H1 (cell line): ENCODE data around the gene XPO6. TPM values are rescaled to one million over a fixed set of nuclear protein-coding genes. Genes with fewer than 3 reads are reported as not detected.

ENCODE experiments used
- CTCF ChIA-PET: fragments of 300-600 bp; sonication (Branson Sonifier 250); formaldehyde crosslinking; loops from one replicate; lab custom pipeline; 2021; ENCODE audit not compliant: partially characterized antibody; lab: Charles Lee
- POLR2A ChIA-PET: fragments of 300-600 bp; sonication (Branson Sonifier 250); formaldehyde crosslinking; loops from one replicate; lab custom pipeline; 2021; ENCODE audit warnings: inconsistent platforms; ENCODE audit not compliant: partially characterized antibody; lab: Charles Lee
- DNase-seq, 2 experiments: peaks; one replicate each; pipeline versions ENCODE4 v3.0.0 to v3.0.0-alpha.2; 2010 to 2022; ENCODE audit warnings: low spot score in 2 of 2, low read depth in 1 of 2, mixed read lengths in 1 of 2
- FAIRE-seq: peaks from 2 replicates; lab custom pipeline; 2011; peaks lifted over from hg19 to GRCh38; lab: Jason Lieb, UNC
- H2AFZ ChIP-seq: 2 replicates; pipeline ENCODE4 v1.8.1; 2012; ENCODE audit warnings: low read length, inconsistent platforms
- H2AK5ac ChIP-seq: 2 replicates; pipeline ENCODE4 v1.6.1; 2013; ENCODE audit warnings: low read depth, low read length
- H2BK120ac ChIP-seq: replicated peaks from 2 replicates; pipeline ENCODE3; 2013; ENCODE audit warnings: low read depth, low read length, inconsistent platforms
- H2BK12ac ChIP-seq: 2 replicates; pipeline ENCODE4 v1.6.1; 2013; ENCODE audit warnings: low read depth, low read length
- H2BK15ac ChIP-seq: 2 replicates; pipeline ENCODE4 v1.6.1; 2013; ENCODE audit warnings: low read length
- H2BK20ac ChIP-seq: 2 replicates; pipeline ENCODE4 v1.6.1; 2013; ENCODE audit warnings: low read length
- H2BK5ac ChIP-seq: 2 replicates; pipeline ENCODE4 v1.6.1; 2013; ENCODE audit warnings: low read depth, low read length
- H3K14ac ChIP-seq: 2 replicates; pipeline ENCODE4 v1.6.1; 2013; ENCODE audit warnings: inconsistent platforms; ENCODE audit not compliant: insufficient read length
- H3K18ac ChIP-seq: 2 replicates; pipeline ENCODE4 v1.6.1; 2013; ENCODE audit warnings: low read length; ENCODE audit errors: extremely low read depth
- H3K23ac ChIP-seq: 2 replicates; pipeline ENCODE4 v1.6.1; 2013; ENCODE audit warnings: inconsistent platforms; ENCODE audit not compliant: insufficient read length
- H3K23me2 ChIP-seq: 2 replicates; pipeline ENCODE4 v1.6.1; 2013; ENCODE audit warnings: low read depth, low read length
- H3K27ac ChIP-seq: 2 replicates; pipeline ENCODE4 v1.6.1; 2011; ENCODE audit warnings: low read depth, low read length, inconsistent platforms
- H3K27me3 ChIP-seq, 4 experiments: replicated peaks in 1 of 4; 1 replicate in 1 of 4; 2 replicates in 3 of 4; pipeline versions ENCODE4 v1.6.1 to v1.8.1; 2011 to 2013; ENCODE audit warnings: low read length in 3 of 4, mild to moderate bottlenecking in 3 of 4, inconsistent platforms in 2 of 4, mixed read lengths in 2 of 4, moderate library complexity in 1 of 4; ENCODE audit not compliant: control insufficient read depth in 3 of 4, insufficient read depth in 3 of 4; ENCODE audit errors: extremely low read depth in 1 of 4
- H3K36me3 ChIP-seq, 4 experiments: 2 replicates each; pipeline versions ENCODE4 v1.6.1 to v1.8.1; 2011 to 2013; ENCODE audit warnings: mild to moderate bottlenecking in 4 of 4, low read length in 3 of 4, moderate library complexity in 2 of 4, control low read depth in 1 of 4, inconsistent platforms in 1 of 4; ENCODE audit not compliant: insufficient read depth in 4 of 4, control insufficient read depth in 2 of 4
- H3K4ac ChIP-seq: replicated peaks from 2 replicates; pipeline ENCODE3; 2013; ENCODE audit warnings: low read length, low read depth, mixed read lengths, inconsistent platforms; ENCODE audit not compliant: insufficient read length
- H3K4me1 ChIP-seq, 4 experiments: replicated peaks in 1 of 4; 1 replicate in 1 of 4; 2 replicates in 3 of 4; pipeline versions ENCODE4 v1.6.1 to v1.8.1; 2011 to 2013; ENCODE audit warnings: low read length in 3 of 4, inconsistent platforms in 2 of 4, mixed read lengths in 1 of 4; ENCODE audit not compliant: insufficient read depth in 4 of 4, control insufficient read depth in 3 of 4
- H3K4me2 ChIP-seq, 2 experiments: 2 replicates each; pipeline versions ENCODE4 v1.6.1 to v1.8.1; 2011 to 2013; ENCODE audit warnings: low read depth in 2 of 2, low read length in 2 of 2, control low read depth in 1 of 2, inconsistent platforms in 1 of 2, mild to moderate bottlenecking in 1 of 2; ENCODE audit not compliant: insufficient read depth in 1 of 2
- H3K4me3 ChIP-seq, 4 experiments: fragments of 200-600, 300-600 bp in 1 of 4; sonication (generic), shearing (Covaris generic), sonication (Bioruptor Twin) in 1 of 4; 2 replicates each; pipeline versions ENCODE4 v1.5.1 to v1.8.1; 2011 to 2016; ENCODE audit warnings: low read length in 4 of 4, low read depth in 3 of 4, control low read depth in 2 of 4, inconsistent platforms in 2 of 4, mild to moderate bottlenecking in 2 of 4, mixed read lengths in 1 of 4, moderate library complexity in 1 of 4; ENCODE audit not compliant: insufficient read depth in 2 of 4; ENCODE audit errors: extremely low read depth in 1 of 4
- H3K56ac ChIP-seq: replicated peaks from 2 replicates; pipeline ENCODE3; 2013; ENCODE audit warnings: low read depth, mild to moderate bottlenecking, mixed read lengths, low read length, inconsistent platforms; ENCODE audit not compliant: insufficient read length
- H3K79me1 ChIP-seq: 2 replicates; pipeline ENCODE4 v1.6.1; 2013; ENCODE audit warnings: low read depth, low read length, control low read depth
- H3K79me2 ChIP-seq, 2 experiments: 2 replicates each; pipeline versions ENCODE4 v1.6.1 to v1.8.1; 2012 to 2013; ENCODE audit warnings: low read length in 2 of 2, mild to moderate bottlenecking in 2 of 2, inconsistent platforms in 1 of 2; ENCODE audit not compliant: insufficient read depth in 2 of 2, control insufficient read depth in 1 of 2
- H3K9ac ChIP-seq, 4 experiments: replicated peaks in 1 of 4; 1 replicate in 1 of 4; 2 replicates in 3 of 4; pipeline versions ENCODE4 v1.6.1 to v1.8.1; 2011 to 2013; ENCODE audit warnings: low read depth in 3 of 4, low read length in 3 of 4, control low read depth in 2 of 4, mild to moderate bottlenecking in 2 of 4, moderate library complexity in 2 of 4, inconsistent platforms in 1 of 4; ENCODE audit errors: extremely low read depth in 1 of 4
- H3K9me3 ChIP-seq, 2 experiments: 2 replicates each; pipeline versions ENCODE4 v1.6.1 to v1.8.1; 2012 to 2013; ENCODE audit warnings: mild to moderate bottlenecking in 2 of 2, moderate library complexity in 2 of 2, control low read depth in 1 of 2, inconsistent platforms in 1 of 2, low read depth in 1 of 2, low read length in 1 of 2, mixed read lengths in 1 of 2; ENCODE audit not compliant: insufficient read depth in 2 of 2
- H4K20me1 ChIP-seq, 2 experiments: replicated peaks in 1 of 2; 2 replicates each; pipeline versions ENCODE3 to v1.8.1; 2011 to 2013; ENCODE audit warnings: inconsistent platforms in 2 of 2, low read length in 2 of 2, mild to moderate bottlenecking in 1 of 2; ENCODE audit not compliant: insufficient read depth in 2 of 2, control insufficient read depth in 1 of 2
- H4K5ac ChIP-seq: 2 replicates; pipeline ENCODE4 v1.6.1; 2013; ENCODE audit warnings: low read length, low read depth, mixed read lengths, inconsistent platforms; ENCODE audit not compliant: insufficient read length
- H4K8ac ChIP-seq: 2 replicates; pipeline ENCODE4 v1.8.0; 2013; ENCODE audit warnings: mild to moderate bottlenecking, moderate library complexity, low read length, inconsistent platforms; ENCODE audit not compliant: insufficient read depth; ENCODE audit errors: extremely low read depth
- H4K91ac ChIP-seq: replicated peaks from 2 replicates; pipeline ENCODE3; 2013; ENCODE audit warnings: low read length, mixed read lengths, inconsistent platforms; ENCODE audit not compliant: insufficient read length
- ATF2 ChIP-seq: IDR thresholded peaks from 2 replicates; pipeline ENCODE4 v1.6.1; 2012; ENCODE audit warnings: low read length, inconsistent platforms
- E2F6 ChIP-seq: IDR thresholded peaks from 2 replicates; pipeline ENCODE4 v1.6.1; 2012; ENCODE audit warnings: inconsistent platforms
- EGR1 ChIP-seq: IDR thresholded peaks from 2 replicates; pipeline ENCODE4 v1.6.1; 2011; ENCODE audit warnings: low read depth, low read length, borderline replicate concordance
- FOSL1 ChIP-seq: IDR thresholded peaks from 2 replicates; pipeline ENCODE4 v1.6.1; 2011; ENCODE audit warnings: mild to moderate bottlenecking, low read depth, low read length, moderate library complexity; ENCODE audit not compliant: insufficient read depth
- KDM1A ChIP-seq: fragments of 200-600, 300-600 bp; sonication (generic); IDR thresholded peaks from 2 replicates; pipeline ENCODE4 v1.7.1; 2016; ENCODE audit warnings: mild to moderate bottlenecking, low read length, borderline replicate concordance
- POLR2AphosphoS5 ChIP-seq: IDR thresholded peaks from 2 replicates; pipeline ENCODE4 v1.6.1; 2011; ENCODE audit warnings: low read depth, low read length
- SIX5 ChIP-seq: IDR thresholded peaks from 2 replicates; pipeline ENCODE4 v1.6.1; 2011; ENCODE audit warnings: mild to moderate bottlenecking, low read depth, low read length
- SP1 ChIP-seq: IDR thresholded peaks from 2 replicates; pipeline ENCODE4 v1.6.1; 2011; ENCODE audit warnings: low read depth, low read length
- SUZ12 ChIP-seq: fragments of 200-600 bp; sonication (generic); IDR thresholded peaks from 2 replicates; pipeline ENCODE4 v1.6.1; 2012; ENCODE audit warnings: mild to moderate bottlenecking, inconsistent platforms, low read length, moderate library complexity, mixed read lengths
- TAF1 ChIP-seq: IDR thresholded peaks from 2 replicates; pipeline ENCODE4 v1.6.1; 2011; ENCODE audit warnings: mild to moderate bottlenecking, low read depth, low read length
- TBP ChIP-seq: IDR thresholded peaks from 2 replicates; pipeline ENCODE4 v1.6.1; 2011; ENCODE audit warnings: low read depth, low read length, improper control_type of control experiment
- WGBS, 2 experiments: shearing (Covaris generic) in 1 of 2; methylation state at CpG; one replicate each; pipeline versions ENCODE4 v1.1.6 to v1.1.7; 2013 to 2015; ENCODE audit warnings: low lambda C conversion rate in 2 of 2, mixed read lengths in 2 of 2, inconsistent platforms in 1 of 2, low coverage in 1 of 2, missing lambda C conversion rate in 1 of 2; ENCODE audit not compliant: insufficient replicate concordance in 2 of 2, insufficient coverage in 1 of 2, insufficient read length in 1 of 2; ENCODE audit errors: extremely low coverage in 1 of 2, missing lambda C conversion rate in 1 of 2; 5-methylcytosine and 5-hydroxymethylcytosine counted together
- polyA plus RNA-seq, 7 experiments: library from polyadenylated mRNA; depleted of rRNA in 3 of 7; stranded (reverse) in 5 of 7; unstranded in 2 of 7; fragments of >200 nt in 5 of 7; fragments of 200-250 nt in 2 of 7; gene quantifications; 1 replicate in 5 of 7; 2 replicates in 1 of 7; 4 replicates in 1 of 7; pipeline versions ENCODE4 v1.2.1 to v1.2.3, GENCODE V29; 2011 to 2013; ENCODE audit warnings: missing spikeins in 2 of 7, mixed read lengths in 2 of 7
- total RNA-seq: library from RNA; stranded (reverse); fragmentation: NEBNext Ultra II Directional; extraction: Animal tissue kit (Norgen Biotek cat#: 25700); gene quantifications from 2 replicates; pipeline ENCODE4 v1.2.1, GENCODE V29; 2021

The XPO6 gene
- total and polyA plus RNA-seq, 2 of the 8 experiments (the other 6 are each of a cell fraction or from before 2014, with no cell fraction given) = 152 to 254 TPM

- no peaks in the 10 kb centered on the region for H3K9me3 ChIP-seq
- H4K20me1 ChIP-seq = peaks cover 0 to 10% of the 10 kb centered on the region in 2 experiments
- peaks cover 0 to 26% (median 13%) of the 10 kb centered on the region in 4 experiments; a peak in 6 of 7 replicates for H3K4me1 ChIP-seq
- peak overlapping the region in 1 of 4 experiments; percentile 36; a peak in 1 of 7 replicates for H3K9ac ChIP-seq
- H3K27me3 ChIP-seq = no peaks in the 10 kb centered on the region
- H3K14ac ChIP-seq = no peak overlapping the region
- DNase-seq (no peak), FAIRE-seq (no peak)
- peak overlapping the region; percentile 22 for H4K5ac ChIP-seq
- no peak overlapping the region for H3K4me3 ChIP-seq
- H3K56ac ChIP-seq = no peak overlapping the region
- H2BK12ac ChIP-seq = peak overlapping the region; percentile 4; the same call in 1 of the 2 replicates
- peak overlapping the region; percentile 92; the same call in 1 of the 2 replicates for H2BK5ac ChIP-seq
- CTCF ChIA-PET = interaction anchor here (0.6 to 4.2 kb wide), 34 partner anchors 9 to 399 kb away, joined by 3 to 27 read pairs (median 4); no protein-coding TSS in a partner anchor
- H4K91ac ChIP-seq = no peak overlapping the region
- 0 out of 8 replicates have a peak, but pooled peaks cover 0 to under 1% (median 0%) of the 10 kb centered on the region in 4 experiments for H3K36me3 ChIP-seq
- no peak overlapping the region for H2BK120ac ChIP-seq
- no peak overlapping the region for H3K23ac ChIP-seq
- POLR2A ChIA-PET = interaction anchor here (3.5 kb wide), 1 partner anchor 10 kb away, joined by 15 read pairs; no protein-coding TSS in a partner anchor
- peak overlapping the region; percentile 46; the same call in 1 of the 2 replicates for H2BK15ac ChIP-seq
- WGBS, 2 experiments = 87% methylated on average over 12 of the region's 12 CpGs; no CpG with 5 or more reads in 1 of the 2 experiments
- peaks cover 13% of the 10 kb centered on the region; the same call in 1 of the 2 replicates for H3K23me2 ChIP-seq
- no peak overlapping the region for H3K27ac ChIP-seq
- no peak overlapping the region for H3K4ac ChIP-seq
- no peak overlapping the region for H3K4me2 ChIP-seq
- no peak overlapping the region; the same call in 1 of the 2 replicates for H2BK20ac ChIP-seq
- no peak overlapping the region for H2AFZ ChIP-seq
- TF ChIP-seq TAF1 (no peak), E2F6 (no peak), ATF2 (no peak), SIX5 (no peak), SP1 (no peak), KDM1A (no peak), SUZ12 (no peak), EGR1 (no peak), FOSL1 (no peak), TBP (no peak), POLR2AphosphoS5 (no peak)
- H3K18ac ChIP-seq = peak overlapping the region; percentile 55
- H3K79me1 ChIP-seq = peaks cover 4% of the 10 kb centered on the region; the same call in 1 of the 2 replicates
- H3K79me2 ChIP-seq = no peaks in the 10 kb centered on the region
- H4K8ac ChIP-seq = no peak overlapping the region
- H2AK5ac ChIP-seq = peak overlapping the region; percentile 48; the same call in 1 of the 2 replicates
These were observed 120.1 kb downstream of the XPO6 start for GRCh38 chr16:28091656-28092055.
